ENCODE results near the gene KIAA1958.

- TF ChIP-seq CTCF (conservative IDR thresholded peaks at IDR 0.05; ENCODE audit: low read depth, low read length) (no peak), BHLHE40 (IDR thresholded peaks at IDR 0.05; ENCODE audit: low read depth, low read length) (no peak), CEBPB (IDR thresholded peaks at IDR 0.05; ENCODE audit: low read depth, low read length) (no peak), POLR2A (IDR thresholded peaks at IDR 0.05; ENCODE audit: low read depth, low read length) (no peak), USF2 (IDR thresholded peaks at IDR 0.05; ENCODE audit: low read depth, low read length) (no peak), FOS (IDR thresholded peaks at IDR 0.05; ENCODE audit: low read depth, low read length) (no peak), CHD1 (IDR thresholded peaks at IDR 0.05; ENCODE audit: low read depth, low read length) (no peak), RCOR1 (IDR thresholded peaks at IDR 0.05; ENCODE audit: insufficient replicate concordance, low read length) (no peak), ELK1 (IDR thresholded peaks at IDR 0.05; ENCODE audit: borderline replicate concordance, low read depth, low read length) (no peak), MAZ (IDR thresholded peaks at IDR 0.05; ENCODE audit: borderline replicate concordance, low read depth, low read length) (no peak), RAD21 (IDR thresholded peaks at IDR 0.05; ENCODE audit: low read length) (no peak)
Observed at GRCh38 chr9:112599732-112600131, 113.1 kb downstream of the KIAA1958 start.
